SK-N-MC (cell line): ENCODE measurements around the gene QSER1.

Experiments
- FOXP2 ChIP-seq: optimal IDR thresholded peaks from 2 replicates; pipeline ENCODE3; 2011; ENCODE audit warnings: mild to moderate bottlenecking, moderate library complexity; ENCODE audit not compliant: insufficient read depth; ENCODE audit errors: extremely low read length, control extremely low read depth
- POLR2AphosphoS5 ChIP-seq: IDR thresholded peaks from 2 replicates; pipeline ENCODE4 v1.6.1; 2012; ENCODE audit warnings: mild to moderate bottlenecking, low read depth, low read length, borderline replicate concordance

DNA sequence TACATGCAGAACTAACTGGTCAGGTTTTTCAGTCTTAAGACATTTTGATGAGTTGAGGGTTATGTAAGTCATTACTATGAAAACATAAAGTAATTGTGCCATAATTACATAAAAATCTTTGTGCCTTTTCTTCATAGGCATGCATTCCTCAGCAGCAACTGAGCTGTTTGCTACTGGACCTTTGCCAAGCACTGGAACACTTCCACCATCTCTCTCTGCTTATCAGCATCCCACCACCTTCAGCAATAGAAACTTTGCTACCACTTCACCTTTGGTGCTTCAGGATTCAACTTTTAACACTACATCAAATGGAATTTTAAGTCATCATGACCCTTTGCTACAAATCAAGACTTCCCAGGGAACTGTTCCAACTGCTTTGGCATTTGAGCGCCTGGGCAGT, 39.0 kb downstream of the QSER1 start:
- TF ChIP-seq FOXP2 (no peak), POLR2AphosphoS5 (no peak)
